Panc1 (cell line): Measurements from ENCODE around the gene FAM131A. TPM values are rescaled to one million over a fixed set of nuclear protein-coding genes. Genes with fewer than 3 reads are reported as not detected.

ENCODE experiments used
- ATAC-seq: fragments of 200-7000 bp; cut with Tn5 transposase; 2 replicates; pipeline ENCODE4 v1.9.1; 2020; ENCODE audit warnings: mild to moderate bottlenecking, moderate library complexity
- BruUV-seq: library from RNA; stranded (reverse); fragments of 400-500 nt; replicated peaks from 2 replicates; lab custom pipeline; 2021; lab: Mats Ljungman, UMichigan
- CTCF ChIA-PET: fragments of 300-600 bp; sonication (Branson Sonifier 250); formaldehyde crosslinking; loops from one replicate; lab custom pipeline; 2022; ENCODE audit warnings: antibody characterized with exemption; lab: Charles Lee
- POLR2A ChIA-PET: fragments of 300-600 bp; sonication (Branson Sonifier 250); formaldehyde crosslinking; loops from one replicate; lab custom pipeline; 2022; ENCODE audit warnings: antibody characterized with exemption; lab: Charles Lee
- DNase-seq: peaks from one replicate; pipeline ENCODE4 v3.0.0-alpha.2; 2010; ENCODE audit warnings: low read depth, low spot score
- H3K27ac ChIP-seq: 2 replicates; pipeline ENCODE4 v1.5.1; 2011; ENCODE audit warnings: mild to moderate bottlenecking, low read length, inconsistent platforms
- H3K27me3 ChIP-seq: fragments of 200-500 bp; sonication (Bioruptor generic); 2 replicates; pipeline ENCODE4 v1.6.0; 2014; ENCODE audit warnings: low read length, inconsistent platforms; ENCODE audit not compliant: control insufficient read depth, insufficient read depth
- H3K36me3 ChIP-seq: fragments of 200-500 bp; sonication (Bioruptor generic); 2 replicates; pipeline ENCODE4 v1.5.1; 2014; ENCODE audit warnings: inconsistent platforms, mild to moderate bottlenecking, low read length, moderate library complexity; ENCODE audit not compliant: control insufficient read depth, insufficient read depth
- H3K4me1 ChIP-seq: 2 replicates; pipeline ENCODE4 v1.5.1; 2011; ENCODE audit warnings: inconsistent platforms, mild to moderate bottlenecking, low read length, moderate library complexity; ENCODE audit not compliant: control insufficient read depth, insufficient read depth
- H3K4me3 ChIP-seq, 2 experiments: 2 replicates each; pipeline ENCODE4 v1.5.1; 2011 to 2012; ENCODE audit warnings: low read depth in 2 of 2, low read length in 2 of 2, mild to moderate bottlenecking in 2 of 2, inconsistent platforms in 1 of 2, moderate library complexity in 1 of 2
- H3K9me3 ChIP-seq: fragments of 200-500 bp; sonication (Bioruptor generic); 2 replicates; pipeline ENCODE4 v1.5.1; 2014; ENCODE audit warnings: low read depth, mild to moderate bottlenecking, inconsistent platforms, low read length, moderate library complexity; ENCODE audit not compliant: control insufficient read depth, insufficient read depth
- POLR2AphosphoS5 ChIP-seq: IDR thresholded peaks from 2 replicates; pipeline ENCODE4 v1.6.1; 2012; ENCODE audit warnings: mild to moderate bottlenecking, low read depth, low read length, moderate library complexity
- SIN3A ChIP-seq: IDR thresholded peaks from 2 replicates; pipeline ENCODE4 v1.6.1; 2012; ENCODE audit warnings: low read depth, mild to moderate bottlenecking, low read length, moderate library complexity, borderline replicate concordance; ENCODE audit not compliant: insufficient read depth
- TCF7L2 ChIP-seq: IDR thresholded peaks from 2 replicates; pipeline ENCODE4 v1.6.1; 2011; ENCODE audit warnings: mild to moderate bottlenecking, low read depth, low read length, inconsistent platforms
- in situ Hi-C: cut with HindIII; loops from 2 replicates; pipeline ENCODE4 v1.10.0; 2016; ENCODE audit warnings: low sequenced_read_pairs, low pct_unique_long_range_greater_than_20kb
- intact Hi-C: fragments of 100-400 bp; cut with micrococcal nuclease; formaldehyde crosslinking; loops from one replicate; pipeline ENCODE4 v1.10.0; 2022; ENCODE audit not compliant: unreplicated experiment
- total RNA-seq: library from RNA; stranded (reverse); gene quantifications from one replicate; pipeline ENCODE4 v1.2.1, GENCODE V29; 2021; ENCODE audit not compliant: unreplicated experiment
- TF ChIP-seq, protein P1 (sequence below), 2 experiments: IDR thresholded peaks; 2 replicates each; pipeline ENCODE4 v1.6.1; 2011 to 2012; ENCODE audit warnings: low read depth in 2 of 2, control low read depth in 1 of 2, low read length in 1 of 2, mild to moderate bottlenecking in 1 of 2, moderate library complexity in 1 of 2; ENCODE audit not compliant: insufficient read depth in 1 of 2
- TF ChIP-seq, protein P2 (sequence below): fragments of 450-650 bp; IDR thresholded peaks from 2 replicates; pipeline ENCODE4 v1.5.1; 2017; ENCODE audit warnings: mild to moderate bottlenecking

FAM131A gene
- total RNA-seq, 1 experiment from 2014 or later: 30.1 TPM

GRCh38 chr3:184306341-184306972 lies 30.9 kb upstream of the FAM131A start:
- ATAC-seq (no peak), DNase-seq (no peak)
- no TSS peak for BruUV-seq
- no peak overlapping the region for H3K27ac ChIP-seq
- CTCF ChIA-PET: no interaction called here
- H3K4me3 ChIP-seq: no peak overlapping the region
- in situ Hi-C loops: no loop called here
- H3K27me3 ChIP-seq: no peaks in the 10 kb centered on the region
- H3K36me3 ChIP-seq: peaks cover 48% of the 10 kb centered on the region
- H3K4me1 ChIP-seq: no peaks in the 10 kb centered on the region
- H3K9me3 ChIP-seq: no peaks in the 10 kb centered on the region
- intact Hi-C loops: no loop called here
- POLR2A ChIA-PET: no interaction called here
- TF ChIP-seq, protein P1, sequence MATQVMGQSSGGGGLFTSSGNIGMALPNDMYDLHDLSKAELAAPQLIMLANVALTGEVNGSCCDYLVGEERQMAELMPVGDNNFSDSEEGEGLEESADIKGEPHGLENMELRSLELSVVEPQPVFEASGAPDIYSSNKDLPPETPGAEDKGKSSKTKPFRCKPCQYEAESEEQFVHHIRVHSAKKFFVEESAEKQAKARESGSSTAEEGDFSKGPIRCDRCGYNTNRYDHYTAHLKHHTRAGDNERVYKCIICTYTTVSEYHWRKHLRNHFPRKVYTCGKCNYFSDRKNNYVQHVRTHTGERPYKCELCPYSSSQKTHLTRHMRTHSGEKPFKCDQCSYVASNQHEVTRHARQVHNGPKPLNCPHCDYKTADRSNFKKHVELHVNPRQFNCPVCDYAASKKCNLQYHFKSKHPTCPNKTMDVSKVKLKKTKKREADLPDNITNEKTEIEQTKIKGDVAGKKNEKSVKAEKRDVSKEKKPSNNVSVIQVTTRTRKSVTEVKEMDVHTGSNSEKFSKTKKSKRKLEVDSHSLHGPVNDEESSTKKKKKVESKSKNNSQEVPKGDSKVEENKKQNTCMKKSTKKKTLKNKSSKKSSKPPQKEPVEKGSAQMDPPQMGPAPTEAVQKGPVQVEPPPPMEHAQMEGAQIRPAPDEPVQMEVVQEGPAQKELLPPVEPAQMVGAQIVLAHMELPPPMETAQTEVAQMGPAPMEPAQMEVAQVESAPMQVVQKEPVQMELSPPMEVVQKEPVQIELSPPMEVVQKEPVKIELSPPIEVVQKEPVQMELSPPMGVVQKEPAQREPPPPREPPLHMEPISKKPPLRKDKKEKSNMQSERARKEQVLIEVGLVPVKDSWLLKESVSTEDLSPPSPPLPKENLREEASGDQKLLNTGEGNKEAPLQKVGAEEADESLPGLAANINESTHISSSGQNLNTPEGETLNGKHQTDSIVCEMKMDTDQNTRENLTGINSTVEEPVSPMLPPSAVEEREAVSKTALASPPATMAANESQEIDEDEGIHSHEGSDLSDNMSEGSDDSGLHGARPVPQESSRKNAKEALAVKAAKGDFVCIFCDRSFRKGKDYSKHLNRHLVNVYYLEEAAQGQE (IDR thresholded peaks at IDR 0.05; ENCODE audit: insufficient read depth in 1 of 2, low read depth in 2 of 2, low read length in 1 of 2): no peak
- TF ChIP-seq SIN3A: no peak
- TF ChIP-seq, protein P2, sequence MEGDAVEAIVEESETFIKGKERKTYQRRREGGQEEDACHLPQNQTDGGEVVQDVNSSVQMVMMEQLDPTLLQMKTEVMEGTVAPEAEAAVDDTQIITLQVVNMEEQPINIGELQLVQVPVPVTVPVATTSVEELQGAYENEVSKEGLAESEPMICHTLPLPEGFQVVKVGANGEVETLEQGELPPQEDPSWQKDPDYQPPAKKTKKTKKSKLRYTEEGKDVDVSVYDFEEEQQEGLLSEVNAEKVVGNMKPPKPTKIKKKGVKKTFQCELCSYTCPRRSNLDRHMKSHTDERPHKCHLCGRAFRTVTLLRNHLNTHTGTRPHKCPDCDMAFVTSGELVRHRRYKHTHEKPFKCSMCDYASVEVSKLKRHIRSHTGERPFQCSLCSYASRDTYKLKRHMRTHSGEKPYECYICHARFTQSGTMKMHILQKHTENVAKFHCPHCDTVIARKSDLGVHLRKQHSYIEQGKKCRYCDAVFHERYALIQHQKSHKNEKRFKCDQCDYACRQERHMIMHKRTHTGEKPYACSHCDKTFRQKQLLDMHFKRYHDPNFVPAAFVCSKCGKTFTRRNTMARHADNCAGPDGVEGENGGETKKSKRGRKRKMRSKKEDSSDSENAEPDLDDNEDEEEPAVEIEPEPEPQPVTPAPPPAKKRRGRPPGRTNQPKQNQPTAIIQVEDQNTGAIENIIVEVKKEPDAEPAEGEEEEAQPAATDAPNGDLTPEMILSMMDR: no peak
- TF ChIP-seq POLR2AphosphoS5: no peak
- TF ChIP-seq TCF7L2: no peak

GRCh38 chr3:184307915-184308314 lies 29.5 kb upstream of the FAM131A start:
- ChIA-PET CTCF (no interaction called here), POLR2A (no interaction called here)
- no peak for ATAC-seq
- TF ChIP-seq SIN3A: no peak
- TF ChIP-seq, protein P1 (IDR thresholded peaks at IDR 0.05; ENCODE audit: insufficient read depth in 1 of 2, low read depth in 2 of 2, low read length in 1 of 2): no peak
- TF ChIP-seq POLR2AphosphoS5: no peak
- TF ChIP-seq TCF7L2: no peak
- TF ChIP-seq, protein P2: no peak
- Histone ChIP-seq H3K4me1 (no peaks in the 10 kb centered on the region), H3K36me3 (peaks cover 36% of the 10 kb centered on the region), H3K27ac (no peak overlapping the region), H3K27me3 (no peaks in the 10 kb centered on the region), H3K9me3 (no peaks in the 10 kb centered on the region), H3K4me3 (no peak overlapping the region)
- DNase-seq: no peak
- no TSS peak for BruUV-seq
- intact Hi-C loops: no loop called here
- in situ Hi-C loops: no loop called here
